ENCODE measurements around the gene LILRB3. TPM values are rescaled to one million over a fixed set of nuclear protein-coding genes. Genes with fewer than 3 reads are reported as not detected.
"Not testable (repeated sequence)": the region's sequence is repeated elsewhere in the genome, so short reads cannot be mapped to it uniquely, and the experiment has no call there.

The LILRB3 gene
- total and polyA plus RNA-seq, 2 experiments from 2014 or later: not detected

GRCh38 chr19:54223277-54223936 is 600 bp upstream of the LILRB3 start:
- H2AFZ ChIP-seq; H3K4me2 ChIP-seq; H3K4me3 ChIP-seq; H3K27me3 Mint-ChIP-seq (ENCODE audit: insufficient read depth, low read depth, poor library complexity); H3K4me3 Mint-ChIP-seq; H3K36me3 ChIP-seq (ENCODE audit: insufficient read depth); H3K9me2 ChIP-seq (ENCODE audit: insufficient read depth); H3K36me3 Mint-ChIP-seq (ENCODE audit: low read depth); H3K27me3 ChIP-seq (ENCODE audit: insufficient read depth); H3K79me2 ChIP-seq (replicated peaks; ENCODE audit: insufficient read depth); H4K20me1 ChIP-seq (replicated peaks; ENCODE audit: insufficient read depth); H3K4me1 ChIP-seq (ENCODE audit: insufficient read depth); DNase-seq (ENCODE audit: low spot score); H3K9me3 Mint-ChIP-seq; H3K27ac ChIP-seq (ENCODE audit: low read depth); H3F3A ChIP-seq (replicated peaks; ENCODE audit: low read depth); H3K27ac Mint-ChIP-seq; H3K4me1 Mint-ChIP-seq: not testable (repeated sequence)
- ATAC-seq: peak; percentile 28

- not testable (repeated sequence) for H3F3A ChIP-seq (replicated peaks; ENCODE audit: low read depth); H3K9me3 Mint-ChIP-seq; H3K27ac ChIP-seq (ENCODE audit: low read depth); H4K20me1 ChIP-seq (replicated peaks; ENCODE audit: insufficient read depth); H3K4me2 ChIP-seq; H3K27ac Mint-ChIP-seq; H3K36me3 Mint-ChIP-seq (ENCODE audit: low read depth); DNase-seq (ENCODE audit: low spot score); H3K4me1 Mint-ChIP-seq; H3K4me3 ChIP-seq; ATAC-seq; H2AFZ ChIP-seq; H3K36me3 ChIP-seq (ENCODE audit: insufficient read depth); H3K4me3 Mint-ChIP-seq; H3K4me1 ChIP-seq (ENCODE audit: insufficient read depth); H3K27me3 Mint-ChIP-seq (ENCODE audit: insufficient read depth, low read depth, poor library complexity); H3K9me2 ChIP-seq (ENCODE audit: insufficient read depth); H3K79me2 ChIP-seq (replicated peaks; ENCODE audit: insufficient read depth); H3K27me3 ChIP-seq (ENCODE audit: insufficient read depth)
Measured at GRCh38 chr19:54221947-54222346, 860 bp downstream of the LILRB3 start.

GRCh38 chr19:54219702-54220101 is 3.1 kb downstream of the LILRB3 start:
- H3K27ac Mint-ChIP-seq; DNase-seq (ENCODE audit: low spot score); H3K9me3 Mint-ChIP-seq; H3K9me2 ChIP-seq (ENCODE audit: insufficient read depth); H3K36me3 ChIP-seq (ENCODE audit: insufficient read depth); H3K4me1 Mint-ChIP-seq; H3K4me3 Mint-ChIP-seq; H3F3A ChIP-seq (replicated peaks; ENCODE audit: low read depth); H3K4me2 ChIP-seq; H2AFZ ChIP-seq; H3K4me3 ChIP-seq; H3K4me1 ChIP-seq (ENCODE audit: insufficient read depth); H3K79me2 ChIP-seq (replicated peaks; ENCODE audit: insufficient read depth); H3K27ac ChIP-seq (ENCODE audit: low read depth); H4K20me1 ChIP-seq (replicated peaks; ENCODE audit: insufficient read depth); H3K27me3 ChIP-seq (ENCODE audit: insufficient read depth); ATAC-seq; H3K27me3 Mint-ChIP-seq (ENCODE audit: insufficient read depth, low read depth, poor library complexity): not testable (repeated sequence)
- H3K36me3 Mint-ChIP-seq (ENCODE audit: low read depth): peaks cover 18% of the 10 kb centered on the region

GRCh38 chr19:54218960-54219661 is 3.7 kb downstream of the LILRB3 start:
- Mint-ChIP-seq H3K4me1 (no peaks in the 10 kb centered on the region; the same call in 1 of the 3 replicates), H3K27ac (no peak overlapping the region), H3K36me3 (ENCODE audit: low read depth) (peaks cover 20% of the 10 kb centered on the region), H3K9me3 (peaks cover 2% of the 10 kb centered on the region; the same call in 2 of the 3 replicates), H3K4me3 (no peak overlapping the region; the same call in 2 of the 3 replicates), H3K27me3 (ENCODE audit: insufficient read depth, low read depth, poor library complexity) (peaks cover 4% of the 10 kb centered on the region)
- H3K4me3 ChIP-seq: no peak overlapping the region
- H3F3A ChIP-seq (replicated peaks; ENCODE audit: low read depth): no peaks in the 10 kb centered on the region
- H3K79me2 ChIP-seq (replicated peaks; ENCODE audit: insufficient read depth): no peaks in the 10 kb centered on the region
- no peaks in the 10 kb centered on the region for H4K20me1 ChIP-seq (replicated peaks; ENCODE audit: insufficient read depth)
- H3K27me3 ChIP-seq (ENCODE audit: insufficient read depth): no peaks in the 10 kb centered on the region
- H3K4me2 ChIP-seq: no peak overlapping the region
- H3K4me1 ChIP-seq (ENCODE audit: insufficient read depth): no peaks in the 10 kb centered on the region
- no peak overlapping the region for H3K27ac ChIP-seq (ENCODE audit: low read depth)
- no peak overlapping the region for H2AFZ ChIP-seq
- no peaks in the 10 kb centered on the region for H3K36me3 ChIP-seq (ENCODE audit: insufficient read depth)
- ATAC-seq (no peak), DNase-seq (ENCODE audit: low spot score) (no peak)
- H3K9me2 ChIP-seq (ENCODE audit: insufficient read depth): no peaks in the 10 kb centered on the region
- TF ChIP-seq CTCF (conservative IDR thresholded peaks at IDR 0.05; ENCODE audit: low read depth in 2 of 2): no peak
- no peak for TF ChIP-seq JUNB (IDR thresholded peaks at IDR 0.05; ENCODE audit: unreplicated experiment)
- TF ChIP-seq ZNF331 (CRISPR knock-in tag; IDR thresholded peaks at IDR 0.05; ENCODE audit: low read depth): no peak
- no peak for TF ChIP-seq ETS1 (IDR thresholded peaks at IDR 0.05)
- TF ChIP-seq REST (IDR thresholded peaks at IDR 0.05; ENCODE audit: unreplicated experiment): no peak
- TF ChIP-seq CREB1 (CRISPR knock-in tag; IDR thresholded peaks at IDR 0.05; ENCODE audit: low read depth): no peak
- TF ChIP-seq ZNF114 (CRISPR knock-in tag; IDR thresholded peaks at IDR 0.05): no peak

Data from GM23338 (cell line).